Lower leg skin (tissue), 3 donors: ENCODE results near the gene RER1.

Source experiments
- CTCF ChIP-seq, 3 donors: fragments of 450-650 bp; IDR thresholded peaks; one replicate each; pipeline ENCODE4 v1.5.1; 2016; ENCODE audit warnings: antibody characterized with exemption in 3 of 3, mild to moderate bottlenecking in 3 of 3, moderate library complexity in 2 of 3
- POLR2A ChIP-seq, 2 donors: fragments of 450-650 bp; IDR thresholded peaks; one replicate each; pipeline ENCODE4 v1.6.1; 2016 to 2017; ENCODE audit warnings: antibody characterized with exemption in 2 of 2, mild to moderate bottlenecking in 1 of 2, moderate library complexity in 1 of 2

DNA sequence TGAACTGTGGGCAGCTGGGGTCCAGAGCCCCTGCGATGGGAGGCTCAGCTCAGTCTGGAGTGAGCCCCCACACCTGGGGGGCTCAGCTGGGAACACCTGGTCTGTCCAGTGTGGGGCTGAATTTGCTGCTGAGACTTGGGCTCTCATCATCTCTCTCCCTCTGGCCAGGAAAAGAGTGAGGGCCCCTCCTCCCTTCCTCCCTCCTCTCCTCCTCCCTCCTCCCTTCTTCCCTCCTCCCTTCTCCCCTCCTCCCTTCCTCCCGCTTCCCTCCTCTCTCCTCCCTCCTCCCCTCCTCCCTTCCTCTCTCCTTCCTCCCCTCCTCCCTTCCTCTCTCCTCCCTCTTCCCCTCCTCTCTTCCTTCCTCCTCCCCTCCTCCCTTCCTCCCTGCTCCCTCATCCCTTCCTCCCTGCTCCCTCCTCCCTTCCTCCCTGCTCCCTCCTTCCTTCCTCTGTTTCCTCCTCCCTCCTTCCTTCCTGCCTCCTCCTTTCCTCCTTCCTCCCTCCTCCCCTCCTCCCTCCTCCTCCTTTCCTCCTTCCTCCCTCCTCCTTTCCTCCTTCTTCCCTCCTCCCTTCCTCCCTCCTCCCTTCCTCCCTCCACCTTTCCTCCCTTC is 44.2 kb downstream of the RER1 start:
- TF ChIP-seq CTCF (IDR thresholded peaks at IDR 0.05) (no peak), POLR2A (IDR thresholded peaks at IDR 0.05) (no peak)
